MCF 10A (cell line): ENCODE measurements around the gene PPM1H. TPM values are rescaled to one million over a fixed set of nuclear protein-coding genes. Genes with fewer than 3 reads are reported as not detected.

Experiments
- BruUV-seq: library from RNA; stranded (reverse); fragments of 400-500 nt; replicated peaks from 2 replicates; lab custom pipeline; 2021; lab: Mats Ljungman, UMichigan
- CTCF ChIA-PET: fragments of 300-600 bp; sonication (Branson Sonifier 250); formaldehyde crosslinking; extraction: SDS; loops from one replicate; lab custom pipeline; 2021; ENCODE audit warnings: antibody characterized with exemption, inconsistent platforms; lab: Yijun Ruan, JAX
- POLR2A ChIA-PET: fragments of 300-600, 350-650 bp; sonication (Branson Sonifier 250); formaldehyde crosslinking; extraction: SDS; loops from one replicate; lab custom pipeline; 2020; ENCODE audit warnings: antibody characterized with exemption, inconsistent platforms; lab: Yijun Ruan, JAX
- DNase-seq: peaks from one replicate; pipeline ENCODE4 v3.0.0-alpha.2; 2018; ENCODE audit not compliant: unreplicated experiment
- H3K27ac Mint-ChIP-seq: one replicate; pipeline ENCODE4 v1.8.0; 2022; ENCODE audit warnings: mild to moderate bottlenecking, low read depth, mixed read lengths; ENCODE audit not compliant: unreplicated experiment
- H3K27me3 Mint-ChIP-seq: one replicate; pipeline ENCODE4 v1.8.0; 2022; ENCODE audit warnings: mixed read lengths; ENCODE audit not compliant: insufficient read depth, unreplicated experiment
- H3K36me3 Mint-ChIP-seq: one replicate; pipeline ENCODE4 v1.8.0; 2022; ENCODE audit warnings: mild to moderate bottlenecking, moderate library complexity, mixed read lengths; ENCODE audit not compliant: insufficient read depth, unreplicated experiment
- H3K4me1 Mint-ChIP-seq: one replicate; pipeline ENCODE4 v1.8.0; 2022; ENCODE audit warnings: mixed read lengths; ENCODE audit not compliant: insufficient read depth, unreplicated experiment
- H3K4me3 Mint-ChIP-seq: one replicate; pipeline ENCODE4 v1.8.0; 2022; ENCODE audit warnings: mild to moderate bottlenecking, moderate library complexity, mixed read lengths; ENCODE audit not compliant: unreplicated experiment
- H3K9me3 Mint-ChIP-seq: one replicate; pipeline ENCODE4 v1.8.0; 2022; ENCODE audit warnings: mixed read lengths; ENCODE audit not compliant: unreplicated experiment
- CTCF ChIP-seq: fragments of 200-600 bp; IDR thresholded peaks from one replicate; pipeline ENCODE4 v1.8.0; 2022; ENCODE audit warnings: antibody characterized with exemption, mild to moderate bottlenecking; ENCODE audit not compliant: unreplicated experiment
- intact Hi-C: fragments of 100-400 bp; cut with micrococcal nuclease; formaldehyde crosslinking; loops from 2 replicates; pipeline ENCODE4 v1.14.1; 2022
- total RNA-seq: library from RNA; stranded (reverse); gene quantifications from 2 replicates; pipeline ENCODE4 v1.2.3, GENCODE V29; 2022

Gene PPM1H
- total RNA-seq, 1 experiment from 2014 or later: 0.49 TPM

GRCh38 chr12:62750941-62751809, 183.8 kb downstream of the PPM1H start:
- Mint-ChIP-seq H3K36me3 (no peaks in the 10 kb centered on the region), H3K4me3 (no peak overlapping the region), H3K4me1 (no peaks in the 10 kb centered on the region), H3K27ac (no peak overlapping the region), H3K9me3 (no peaks in the 10 kb centered on the region), H3K27me3 (no peaks in the 10 kb centered on the region)
- ChIA-PET CTCF (interaction anchor here (0.6 kb wide), 3 partner anchors 16 to 1554 kb away, joined by 3 to 5 read pairs (median 3); no protein-coding TSS in a partner anchor), POLR2A (no interaction called here)
- intact Hi-C loops: no loop called here
- BruUV-seq: no TSS peak
- no peak for DNase-seq
- no peak for TF ChIP-seq CTCF

DNA sequence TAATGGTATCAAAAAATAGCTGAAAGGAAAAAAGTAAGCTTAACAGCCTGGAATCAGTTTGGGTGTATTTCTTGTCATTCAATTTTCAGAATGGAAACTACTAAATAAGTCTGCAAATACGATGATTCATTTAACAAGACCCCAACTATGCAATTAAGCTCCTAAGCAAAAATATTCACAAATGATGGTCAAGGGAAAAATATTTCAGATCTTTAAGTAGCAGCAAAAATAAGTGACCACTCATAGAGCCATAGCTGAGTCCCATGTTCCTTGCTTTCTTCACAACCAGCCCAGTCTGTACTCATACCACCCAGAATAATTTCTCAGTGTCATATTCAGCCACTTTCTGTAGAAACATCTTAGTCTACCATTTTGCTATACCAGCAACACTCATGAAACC, 185.4 kb downstream of the PPM1H start:
- intact Hi-C loops: no loop called here
- no TSS peak for BruUV-seq
- no peak for DNase-seq
- TF ChIP-seq CTCF: no peak
- Mint-ChIP-seq H3K27ac (no peak overlapping the region), H3K27me3 (no peaks in the 10 kb centered on the region), H3K9me3 (no peaks in the 10 kb centered on the region), H3K4me3 (no peak overlapping the region), H3K4me1 (no peaks in the 10 kb centered on the region), H3K36me3 (peaks cover 4% of the 10 kb centered on the region)
- ChIA-PET POLR2A (interaction anchor here (0.6 kb wide), 1 partner anchor 10 kb away, joined by 4 read pairs; no protein-coding TSS in a partner anchor), CTCF (no interaction called here)

GRCh38 chr12:62748941-62749468, 185.9 kb downstream of the PPM1H start:
- Mint-ChIP-seq H3K27ac (no peak overlapping the region), H3K36me3 (peaks cover 5% of the 10 kb centered on the region), H3K9me3 (no peaks in the 10 kb centered on the region), H3K4me1 (no peaks in the 10 kb centered on the region), H3K27me3 (no peaks in the 10 kb centered on the region), H3K4me3 (no peak overlapping the region)
- BruUV-seq: no TSS peak
- intact Hi-C loops: no loop called here
- DNase-seq: no peak
- TF ChIP-seq CTCF: no peak
- CTCF ChIA-PET: no interaction called here
- POLR2A ChIA-PET: interaction anchor here (0.6 kb wide), 1 partner anchor 10 kb away, joined by 4 read pairs; no protein-coding TSS in a partner anchor

- Mint-ChIP-seq H3K9me3 (no peaks in the 10 kb centered on the region), H3K27me3 (no peaks in the 10 kb centered on the region), H3K4me1 (no peaks in the 10 kb centered on the region), H3K27ac (no peak overlapping the region), H3K4me3 (no peak overlapping the region), H3K36me3 (peaks cover 5% of the 10 kb centered on the region)
- no peak for TF ChIP-seq CTCF
- CTCF ChIA-PET: interaction anchor here (0.9 kb wide), 1 partner anchor 324 kb away, joined by 4 read pairs; no protein-coding TSS in a partner anchor
- POLR2A ChIA-PET: no interaction called here
- intact Hi-C loops: no loop called here
- BruUV-seq: no TSS peak
- no peak for DNase-seq
Observed at GRCh38 chr12:62744551-62744950, 190.4 kb downstream of the PPM1H start.
